ENCODE data around the gene CD109.

DNA sequence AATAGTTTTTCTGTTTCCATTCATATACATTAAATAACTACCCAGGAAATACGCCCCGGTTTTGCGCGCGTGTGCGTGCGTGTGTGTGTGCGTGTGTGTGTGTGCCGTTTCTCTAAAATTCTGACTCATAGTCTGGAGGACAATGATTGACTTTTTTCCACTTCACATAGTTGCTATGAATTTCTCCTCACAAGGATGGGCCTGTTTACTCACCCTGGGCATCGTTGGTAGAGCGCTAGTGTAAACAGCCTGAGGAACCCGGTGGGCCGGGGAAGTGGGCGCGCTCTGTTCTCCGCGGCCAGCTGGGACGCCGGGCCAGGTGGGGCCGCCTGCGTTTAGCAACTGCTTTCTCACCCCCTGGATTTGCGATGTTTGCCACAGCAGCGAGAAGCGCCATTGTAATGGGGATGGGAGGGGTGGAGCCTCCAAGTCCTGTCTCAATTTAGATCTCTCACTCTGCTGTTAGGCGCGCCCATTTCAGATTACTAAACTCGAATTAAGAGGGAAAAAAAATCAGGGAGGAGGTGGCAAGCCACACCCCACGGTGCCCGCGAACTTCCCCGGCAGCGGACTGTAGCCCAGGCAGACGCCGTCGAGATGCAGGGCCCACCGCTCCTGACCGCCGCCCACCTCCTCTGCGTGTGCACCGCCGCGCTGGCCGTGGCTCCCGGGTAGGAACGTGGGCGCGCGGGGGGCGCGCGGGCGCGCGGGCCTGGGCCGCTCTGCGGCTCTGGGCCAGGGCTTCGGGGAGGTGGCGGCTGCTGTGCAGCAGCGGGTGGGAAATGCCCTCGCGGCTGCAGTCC is at the start of gene CD109:
- TF ChIP-seq, protein P1, sequence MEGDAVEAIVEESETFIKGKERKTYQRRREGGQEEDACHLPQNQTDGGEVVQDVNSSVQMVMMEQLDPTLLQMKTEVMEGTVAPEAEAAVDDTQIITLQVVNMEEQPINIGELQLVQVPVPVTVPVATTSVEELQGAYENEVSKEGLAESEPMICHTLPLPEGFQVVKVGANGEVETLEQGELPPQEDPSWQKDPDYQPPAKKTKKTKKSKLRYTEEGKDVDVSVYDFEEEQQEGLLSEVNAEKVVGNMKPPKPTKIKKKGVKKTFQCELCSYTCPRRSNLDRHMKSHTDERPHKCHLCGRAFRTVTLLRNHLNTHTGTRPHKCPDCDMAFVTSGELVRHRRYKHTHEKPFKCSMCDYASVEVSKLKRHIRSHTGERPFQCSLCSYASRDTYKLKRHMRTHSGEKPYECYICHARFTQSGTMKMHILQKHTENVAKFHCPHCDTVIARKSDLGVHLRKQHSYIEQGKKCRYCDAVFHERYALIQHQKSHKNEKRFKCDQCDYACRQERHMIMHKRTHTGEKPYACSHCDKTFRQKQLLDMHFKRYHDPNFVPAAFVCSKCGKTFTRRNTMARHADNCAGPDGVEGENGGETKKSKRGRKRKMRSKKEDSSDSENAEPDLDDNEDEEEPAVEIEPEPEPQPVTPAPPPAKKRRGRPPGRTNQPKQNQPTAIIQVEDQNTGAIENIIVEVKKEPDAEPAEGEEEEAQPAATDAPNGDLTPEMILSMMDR (IDR thresholded peaks at IDR 0.05 in 2 of 3, conservative IDR thresholded peaks at IDR 0.05 in 1 of 3; ENCODE audit: control insufficient read depth in 2 of 3, extremely low read depth in 1 of 3, insufficient read depth in 1 of 3, low read depth in 3 of 3, low read length in 3 of 3), result no peak
- TF ChIP-seq SUZ12 (IDR thresholded peaks at IDR 0.05; ENCODE audit: unreplicated experiment) (no peak), POLR2A (IDR thresholded peaks at IDR 0.05; ENCODE audit: low read depth, low read length) (no peak; the same call in 1 of the 2 replicates), HDAC2 (IDR thresholded peaks at IDR 0.05) (no peak), ZBED1 (IDR thresholded peaks at IDR 0.05; ENCODE audit: borderline replicate concordance) (no peak), IKZF1 (conservative IDR thresholded peaks at IDR 0.05) (0 out of 2 replicates have a peak, but pooled peaks have one; percentile 24), HCFC1 (IDR thresholded peaks at IDR 0.05; ENCODE audit: low read length) (no peak), MEF2A (IDR thresholded peaks at IDR 0.05; ENCODE audit: insufficient read depth, low read depth, low read length) (no peak), TCF12 (IDR thresholded peaks at IDR 0.05; ENCODE audit: low read depth, low read length) (no peak), ZNF207 (IDR thresholded peaks at IDR 0.05; ENCODE audit: borderline replicate concordance) (no peak)
- TF ChIP-seq, protein P2, sequence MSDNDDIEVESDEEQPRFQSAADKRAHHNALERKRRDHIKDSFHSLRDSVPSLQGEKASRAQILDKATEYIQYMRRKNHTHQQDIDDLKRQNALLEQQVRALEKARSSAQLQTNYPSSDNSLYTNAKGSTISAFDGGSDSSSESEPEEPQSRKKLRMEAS (IDR thresholded peaks at IDR 0.05; ENCODE audit: low read depth, low read length), result no peak
